Measurements from ENCODE around the gene HLA-DMB. TPM values are rescaled to one million over a fixed set of nuclear protein-coding genes. Genes with fewer than 3 reads are reported as not detected.
"Not testable (repeated sequence)": the region's sequence is repeated elsewhere in the genome, so short reads cannot be mapped to it uniquely, and the experiment has no call there.

HLA-DMB gene
- total RNA-seq, 2 experiments from 2014 or later = 19.1 to 20.0 TPM

DNA sequence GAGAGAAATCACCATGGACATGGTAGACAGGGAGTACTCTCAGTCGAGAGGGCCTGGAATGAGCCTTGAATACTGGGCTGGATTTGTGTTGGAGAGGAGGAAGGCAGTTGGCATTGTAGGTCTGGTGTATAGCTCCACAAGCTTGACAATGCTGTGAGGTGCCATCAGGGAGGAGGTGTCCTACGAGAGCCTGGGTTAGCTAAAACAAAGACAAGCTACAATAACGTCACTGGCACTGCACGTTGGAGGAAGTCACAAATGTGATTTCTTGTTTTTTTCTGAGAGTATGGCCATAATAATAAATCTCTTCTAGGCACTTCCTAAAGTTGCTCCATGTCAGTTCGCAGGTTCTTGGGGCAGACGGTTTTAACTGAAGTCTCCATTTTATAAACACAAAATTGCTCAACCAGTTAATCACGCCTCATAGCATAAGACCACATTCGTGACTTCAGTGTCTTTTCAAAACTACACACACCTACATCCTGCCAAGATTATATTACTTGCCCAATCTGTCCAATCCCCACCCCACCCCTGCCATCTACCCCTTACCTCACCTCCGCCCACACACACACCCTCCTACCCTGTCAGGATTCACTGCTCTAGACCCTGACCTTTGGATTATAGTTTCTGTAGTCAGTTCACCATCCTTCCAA is 4.4 kb upstream of the HLA-DMB start:
- Mint-ChIP-seq H3K4me1 (peaks cover 74% of the 10 kb centered on the region), H3K36me3 (ENCODE audit: low read depth) (peaks cover 11% of the 10 kb centered on the region), H3K9me3 (no peaks in the 10 kb centered on the region), H3K27ac (peak overlapping the region; percentile 26), H3K27me3 (no peaks in the 10 kb centered on the region), H3K4me3 (no peak overlapping the region)
- POLR2A ChIA-PET = interaction anchor here (0.5 to 8.5 kb wide), 6 partner anchors 9 to 51 kb away, joined by 3 to 303 read pairs (median 6); partner anchors contain the start of genes BRD2 and HLA-DMA
- CTCF ChIA-PET = interaction anchor here (1.1 to 8.6 kb wide), 6 partner anchors 9 to 59 kb away, joined by 4 to 136 read pairs (median 10); partner anchors contain the start of gene HLA-DMA
- DNase-seq = no peak

DNA sequence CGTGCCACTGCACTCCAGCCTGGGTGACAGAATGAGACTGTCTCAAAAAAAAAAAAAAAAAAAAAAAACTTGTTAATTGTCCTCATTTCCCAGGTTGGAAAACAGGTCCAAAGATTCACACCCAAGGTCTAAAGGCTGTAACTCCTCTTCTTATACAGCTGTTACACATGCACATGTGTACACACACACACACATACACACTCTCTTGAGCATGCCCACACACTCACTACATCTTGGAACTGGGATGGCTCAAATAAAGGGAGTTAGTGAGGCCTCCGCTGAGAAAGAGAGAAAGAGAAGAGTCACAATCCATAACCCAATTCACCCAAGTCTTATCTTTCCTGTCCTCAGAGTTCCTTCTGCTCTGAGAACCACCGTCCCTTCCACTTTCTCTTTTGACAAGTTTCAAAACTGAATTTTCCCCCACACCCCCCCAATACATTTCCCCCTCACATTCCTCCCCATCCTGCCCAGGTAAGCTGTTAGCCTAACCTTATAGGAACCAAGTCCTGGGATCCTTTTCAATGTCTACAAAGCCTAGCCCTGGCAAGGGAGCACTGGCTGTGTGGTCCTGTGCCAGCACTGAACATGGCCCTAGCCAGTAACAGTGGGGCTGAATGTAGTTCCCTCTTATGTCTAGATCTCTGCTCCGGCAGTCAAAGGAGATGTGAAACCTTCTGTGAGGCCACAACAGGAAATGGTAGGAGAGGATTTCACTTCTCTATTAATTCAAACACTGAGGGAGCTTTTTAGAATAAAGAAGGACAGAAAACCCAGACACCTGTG is 3.2 kb upstream of the HLA-DMB start:
- Mint-ChIP-seq H3K4me3 (peak overlapping the region; percentile 54), H3K27ac (peak overlapping the region; percentile 81), H3K36me3 (ENCODE audit: low read depth) (peaks cover 4% of the 10 kb centered on the region), H3K27me3 (no peaks in the 10 kb centered on the region), H3K9me3 (no peaks in the 10 kb centered on the region), H3K4me1 (peaks cover 71% of the 10 kb centered on the region)
- DNase-seq = peak; percentile 37
- ChIA-PET CTCF (interaction anchor here (0.6 to 8.6 kb wide), 8 partner anchors 10 to 65 kb away, joined by 3 to 136 read pairs (median 5); partner anchors contain the start of gene HLA-DMA), POLR2A (interaction anchor here (0.5 to 8.5 kb wide), 8 partner anchors 8 to 99 kb away, joined by 3 to 303 read pairs (median 6); partner anchors contain the start of genes BRD2 and HLA-DMA)

DNA sequence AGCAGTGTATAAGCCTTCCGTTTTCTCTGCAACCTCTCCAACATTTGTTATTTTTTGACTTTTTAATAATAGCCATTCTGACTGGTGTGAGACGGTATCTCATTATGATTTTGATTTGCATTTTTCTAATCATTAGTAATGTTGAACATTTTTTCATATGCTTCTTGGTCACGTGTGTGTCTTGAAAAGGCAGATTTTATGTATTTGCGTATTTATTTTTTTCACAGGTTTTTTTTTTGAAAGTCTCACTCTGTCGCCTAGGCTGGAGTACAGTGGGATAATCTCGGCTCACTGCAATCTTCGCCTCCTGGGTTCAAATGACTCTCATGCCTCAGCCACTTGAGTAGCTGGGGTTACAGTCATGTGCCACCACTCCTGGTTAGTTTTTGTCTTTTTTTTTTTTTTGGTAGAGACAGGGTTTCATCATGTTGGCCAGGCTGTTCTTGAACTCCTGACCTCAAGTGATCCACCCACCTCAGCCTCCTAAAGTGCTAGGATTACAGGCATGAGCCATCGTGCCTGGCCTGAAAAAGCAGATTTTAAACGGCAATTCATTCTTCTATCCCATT is 1.8 kb upstream of the HLA-DMB start:
- Mint-ChIP-seq H3K4me1 (peaks cover 61% of the 10 kb centered on the region), H3K36me3 (ENCODE audit: low read depth) (peaks cover 11% of the 10 kb centered on the region)
- not testable (repeated sequence) for H3K27me3 Mint-ChIP-seq, H3K4me3 Mint-ChIP-seq, DNase-seq, H3K9me3 Mint-ChIP-seq, H3K27ac Mint-ChIP-seq
- ChIA-PET POLR2A (interaction anchor here (1.2 to 8.5 kb wide), 9 partner anchors 8 to 104 kb away, joined by 5 to 303 read pairs (median 10); partner anchors contain the start of genes BRD2, HLA-DMA, PSMB8 and TAP2), CTCF (interaction anchor here (0.6 to 8.6 kb wide), 9 partner anchors 9 to 306 kb away, joined by 3 to 136 read pairs (median 12); partner anchors contain the start of genes BRD2, HLA-DMA and TAP2)

DNA sequence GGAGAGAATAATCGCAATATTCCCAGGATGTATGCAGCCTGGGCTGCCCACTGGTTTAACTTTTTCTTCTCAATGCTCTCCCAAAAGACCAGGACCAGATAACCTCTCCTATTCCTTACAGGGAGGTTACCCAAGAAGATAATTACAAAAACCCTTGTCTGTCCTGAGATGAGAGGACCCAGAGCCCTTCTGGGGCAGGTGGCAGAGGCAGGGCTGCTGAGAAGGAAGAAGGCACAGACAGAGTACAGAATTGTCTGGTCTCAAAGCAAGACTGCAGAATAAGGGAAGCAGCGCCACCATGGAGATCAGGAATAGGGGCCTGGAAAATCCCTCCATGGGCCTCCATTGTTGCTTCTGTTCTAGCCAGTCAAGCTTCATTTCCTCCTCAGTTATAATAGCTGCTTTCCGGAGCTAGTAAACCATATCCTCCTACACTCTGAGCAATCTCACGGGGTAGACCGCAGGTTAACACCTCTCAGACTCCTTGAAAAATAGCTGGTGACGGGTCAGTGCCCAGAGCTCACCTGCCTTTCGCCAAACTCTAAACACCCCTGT is 463 bp upstream of the HLA-DMB start:
- Mint-ChIP-seq H3K36me3 (ENCODE audit: low read depth) (peaks cover 20% of the 10 kb centered on the region), H3K27me3 (no peaks in the 10 kb centered on the region), H3K4me3 (peak overlapping the region; percentile 82), H3K27ac (peak overlapping the region; percentile 94), H3K4me1 (peaks cover 59% of the 10 kb centered on the region), H3K9me3 (no peaks in the 10 kb centered on the region)
- POLR2A ChIA-PET = interaction anchor here (0.7 to 8.5 kb wide), 16 partner anchors 8 to 132 kb away, joined by 3 to 303 read pairs (median 6); partner anchors contain the start of genes BRD2, HLA-DMA, HLA-DPA1 and PSMB8
- DNase-seq = peak; percentile 63
- CTCF ChIA-PET = interaction anchor here (0.7 to 8.6 kb wide), 15 partner anchors 7 to 307 kb away, joined by 3 to 136 read pairs (median 6); partner anchors contain the start of genes BRD2, HLA-DMA, PSMB8 and TAP2

DNA sequence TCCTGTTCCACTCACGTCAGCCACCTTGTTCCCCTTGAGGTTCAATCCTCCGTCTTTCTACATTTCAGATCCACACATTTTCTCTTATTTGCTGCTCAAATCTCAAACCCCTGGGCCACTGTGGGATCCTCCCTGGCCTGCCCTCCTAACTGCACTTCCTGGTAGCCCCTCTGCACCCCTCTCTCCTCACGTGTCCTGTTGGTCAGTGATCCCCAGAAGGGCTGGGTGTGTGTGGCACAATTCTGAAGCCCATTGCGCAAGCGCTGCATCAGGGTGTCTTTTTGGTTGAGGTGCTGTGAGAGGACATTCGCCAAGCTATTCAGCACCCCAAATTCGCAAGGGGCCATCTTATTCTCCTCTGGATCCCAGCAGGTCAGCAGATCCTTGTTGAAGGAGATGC is 2.3 kb downstream of the HLA-DMB start:
- CTCF ChIA-PET = interaction anchor here (1.3 to 8.6 kb wide), 3 partner anchors 9 to 46 kb away, joined by 4 to 136 read pairs (median 5); partner anchors contain the start of gene HLA-DMA
- H3K4me3 Mint-ChIP-seq = no peak overlapping the region
- H3K36me3 Mint-ChIP-seq (ENCODE audit: low read depth) = peaks cover 23% of the 10 kb centered on the region
- no peak for DNase-seq
- H3K27me3 Mint-ChIP-seq = no peaks in the 10 kb centered on the region
- H3K27ac Mint-ChIP-seq = no peak overlapping the region
- POLR2A ChIA-PET = interaction anchor here (1.6 to 8.5 kb wide), 2 partner anchors 15 to 32 kb away, joined by 4 to 303 read pairs; partner anchors contain the start of genes BRD2 and HLA-DMA
- no peaks in the 10 kb centered on the region for H3K9me3 Mint-ChIP-seq
- peaks cover 43% of the 10 kb centered on the region for H3K4me1 Mint-ChIP-seq

DNA sequence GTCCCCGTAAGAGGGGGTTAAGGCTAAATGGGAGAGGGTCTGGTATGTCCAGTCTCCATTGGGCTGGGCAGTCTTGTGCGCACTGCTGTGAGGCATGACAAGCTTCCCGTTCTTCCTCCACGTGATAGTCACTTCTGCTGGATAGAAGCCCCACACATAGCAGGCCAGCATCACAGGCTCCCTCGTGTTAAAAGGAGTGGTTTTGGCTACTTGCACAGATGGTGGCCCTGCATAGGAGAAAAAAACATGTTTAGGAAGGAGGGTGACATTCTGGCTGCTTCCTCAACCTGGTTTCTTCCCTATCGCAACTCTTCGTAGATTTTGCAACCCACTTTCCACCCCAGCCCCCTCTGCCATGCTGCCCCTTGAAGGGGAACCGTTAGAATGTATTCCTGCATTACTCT is 3.6 kb downstream of the HLA-DMB start:
- Mint-ChIP-seq H3K36me3 (ENCODE audit: low read depth) (peaks cover 23% of the 10 kb centered on the region), H3K27ac (no peak overlapping the region), H3K4me1 (peaks cover 33% of the 10 kb centered on the region), H3K27me3 (no peaks in the 10 kb centered on the region), H3K9me3 (no peaks in the 10 kb centered on the region), H3K4me3 (no peak overlapping the region)
- no peak for DNase-seq
- ChIA-PET CTCF (interaction anchor here (1.3 to 8.6 kb wide), 2 partner anchors 17 to 47 kb away, joined by 4 to 136 read pairs; partner anchors contain the start of gene HLA-DMA), POLR2A (interaction anchor here (8.5 kb wide), 1 partner anchor 33 kb away, joined by 303 read pairs; the partner anchor contains the start of gene BRD2)

DNA sequence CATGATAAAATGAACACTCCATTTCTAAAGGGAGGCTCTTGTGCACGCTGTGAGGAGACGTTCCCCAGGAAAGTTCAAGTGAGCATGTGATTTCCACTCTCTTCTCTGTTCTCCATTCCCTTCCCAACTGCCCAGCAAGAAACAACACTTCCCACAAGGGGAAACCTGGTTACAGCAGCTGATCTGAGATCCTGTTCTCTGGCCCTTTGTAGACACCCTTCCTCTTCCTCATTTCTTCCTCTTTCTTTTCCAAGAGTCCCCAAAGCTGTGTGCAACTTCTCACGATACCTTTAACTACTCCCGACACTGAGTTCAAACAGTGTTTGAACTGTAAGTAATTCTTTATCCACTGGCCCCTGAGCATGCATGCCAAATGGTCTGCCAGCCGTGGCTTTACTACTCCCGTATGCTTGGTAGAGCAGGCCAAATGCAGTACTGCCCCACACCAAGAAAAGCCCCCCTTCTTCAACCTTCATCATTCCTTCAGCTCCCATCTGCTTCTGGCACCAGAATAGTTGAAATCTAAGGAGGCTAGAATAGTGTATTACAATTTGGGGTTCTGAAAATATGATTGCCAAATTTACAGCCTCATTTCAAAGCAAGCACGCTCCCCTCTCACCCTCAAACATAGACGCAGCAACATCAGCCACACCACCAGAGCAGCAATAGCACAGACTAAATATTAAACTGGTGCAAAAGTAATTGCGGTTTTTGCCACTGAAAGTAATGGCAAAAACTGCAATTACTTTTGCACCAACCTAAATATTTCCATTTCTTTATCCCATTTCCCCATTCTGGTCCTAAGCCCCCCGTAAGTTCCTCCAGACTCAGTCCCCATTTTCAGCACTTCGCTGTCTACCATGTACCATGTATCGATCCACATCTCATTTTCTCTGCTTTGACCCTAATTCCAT is 4.3 kb downstream of the HLA-DMB start:
- ChIA-PET POLR2A (interaction anchor here (0.8 to 7.1 kb wide), 5 partner anchors 8 to 48 kb away, joined by 3 to 135 read pairs (median 3); partner anchors contain the start of gene BRD2), CTCF (interaction anchor here (0.8 to 7.0 kb wide), 6 partner anchors 10 to 49 kb away, joined by 3 to 140 read pairs (median 12); no protein-coding TSS in a partner anchor)
- H3K4me1 Mint-ChIP-seq = peaks cover 26% of the 10 kb centered on the region
- H3K27ac Mint-ChIP-seq = no peak overlapping the region
- no peaks in the 10 kb centered on the region for H3K27me3 Mint-ChIP-seq
- H3K36me3 Mint-ChIP-seq (ENCODE audit: low read depth) = peaks cover 23% of the 10 kb centered on the region
- no peak for DNase-seq
- H3K4me3 Mint-ChIP-seq = no peak overlapping the region
- no peaks in the 10 kb centered on the region for H3K9me3 Mint-ChIP-seq

DNA sequence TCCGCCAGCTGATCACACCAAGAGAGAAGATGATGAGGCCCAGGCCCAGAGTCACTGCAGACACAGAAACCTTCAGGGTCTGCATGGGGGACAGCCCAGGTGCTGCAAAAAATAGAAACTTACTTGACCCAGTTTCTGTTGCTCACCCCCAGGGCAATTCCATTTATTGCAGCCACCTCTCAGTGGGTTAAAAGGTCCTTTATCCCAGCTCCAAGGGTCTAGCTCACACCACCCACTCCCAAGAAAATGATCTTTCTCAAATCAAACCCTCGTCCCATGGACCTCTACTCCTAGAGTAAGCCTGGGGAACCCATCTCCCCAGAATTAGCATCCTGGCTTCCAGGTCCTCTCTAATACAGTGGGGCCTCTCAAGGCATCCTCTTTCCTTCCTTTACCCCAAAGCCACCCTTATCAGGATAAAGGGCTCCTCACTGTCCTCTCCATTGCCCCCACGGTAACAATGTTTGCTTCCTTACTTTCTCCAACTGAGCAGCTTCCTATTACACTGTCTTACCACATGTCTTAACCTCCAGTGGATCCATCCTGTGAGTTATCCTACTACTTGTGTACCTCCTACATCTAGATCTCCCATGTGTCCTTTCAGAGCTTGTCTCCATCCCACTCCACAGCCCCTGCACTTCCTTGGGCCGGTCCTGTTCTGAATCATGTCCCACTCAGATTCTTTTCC is 5.1 kb downstream of the HLA-DMB start:
- CTCF ChIA-PET = interaction anchor here (0.8 to 7.0 kb wide), 7 partner anchors 9 to 50 kb away, joined by 3 to 140 read pairs (median 5); partner anchors contain the start of gene HLA-DMA
- Mint-ChIP-seq H3K4me1 (peaks cover 23% of the 10 kb centered on the region), H3K9me3 (no peaks in the 10 kb centered on the region), H3K4me3 (no peak overlapping the region), H3K36me3 (ENCODE audit: low read depth) (peaks cover 23% of the 10 kb centered on the region), H3K27ac (no peak overlapping the region), H3K27me3 (no peaks in the 10 kb centered on the region)
- no peak for DNase-seq
- POLR2A ChIA-PET = interaction anchor here (0.8 to 7.1 kb wide), 6 partner anchors 9 to 49 kb away, joined by 3 to 135 read pairs (median 4); partner anchors contain the start of genes BRD2 and HLA-DMA

DNA sequence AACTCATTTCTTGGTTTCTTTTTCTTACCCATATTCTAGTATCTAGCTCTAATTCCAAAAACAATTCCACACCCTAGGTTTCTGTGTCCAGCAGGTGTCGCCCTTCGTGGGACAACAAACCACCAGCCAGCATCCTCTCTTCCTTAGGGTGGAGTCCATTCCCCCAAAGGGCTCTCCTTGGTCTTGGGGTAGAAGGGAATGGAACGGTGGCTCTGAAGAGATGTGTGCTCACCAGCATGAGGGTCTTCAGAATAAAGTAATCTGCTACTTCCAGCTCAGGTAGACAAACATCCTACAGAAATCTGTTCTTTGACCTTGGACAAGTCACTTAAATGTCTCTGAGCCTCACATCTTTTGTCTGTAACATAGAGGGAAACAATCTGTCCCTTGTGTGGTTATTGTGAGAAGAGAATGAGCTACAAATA is 7.2 kb downstream of the HLA-DMB start:
- H3K4me3 Mint-ChIP-seq = no peak overlapping the region
- H3K27me3 Mint-ChIP-seq = peaks cover 2% of the 10 kb centered on the region
- peak; percentile 79 for DNase-seq
- peaks cover 16% of the 10 kb centered on the region for H3K4me1 Mint-ChIP-seq
- no peak overlapping the region for H3K27ac Mint-ChIP-seq
- ChIA-PET CTCF (interaction anchor here (0.6 to 7.0 kb wide), 37 partner anchors 8 to 315 kb away, joined by 3 to 181 read pairs (median 7); partner anchors contain the start of genes BRD2, HLA-DMA, HLA-DPA1 and HLA-DPB1), POLR2A (interaction anchor here (0.6 to 7.1 kb wide), 16 partner anchors 9 to 88 kb away, joined by 3 to 135 read pairs (median 4); partner anchors contain the start of genes BRD2 and HLA-DMA)
- H3K9me3 Mint-ChIP-seq = no peaks in the 10 kb centered on the region
- peaks cover 23% of the 10 kb centered on the region for H3K36me3 Mint-ChIP-seq (ENCODE audit: low read depth)

DNA sequence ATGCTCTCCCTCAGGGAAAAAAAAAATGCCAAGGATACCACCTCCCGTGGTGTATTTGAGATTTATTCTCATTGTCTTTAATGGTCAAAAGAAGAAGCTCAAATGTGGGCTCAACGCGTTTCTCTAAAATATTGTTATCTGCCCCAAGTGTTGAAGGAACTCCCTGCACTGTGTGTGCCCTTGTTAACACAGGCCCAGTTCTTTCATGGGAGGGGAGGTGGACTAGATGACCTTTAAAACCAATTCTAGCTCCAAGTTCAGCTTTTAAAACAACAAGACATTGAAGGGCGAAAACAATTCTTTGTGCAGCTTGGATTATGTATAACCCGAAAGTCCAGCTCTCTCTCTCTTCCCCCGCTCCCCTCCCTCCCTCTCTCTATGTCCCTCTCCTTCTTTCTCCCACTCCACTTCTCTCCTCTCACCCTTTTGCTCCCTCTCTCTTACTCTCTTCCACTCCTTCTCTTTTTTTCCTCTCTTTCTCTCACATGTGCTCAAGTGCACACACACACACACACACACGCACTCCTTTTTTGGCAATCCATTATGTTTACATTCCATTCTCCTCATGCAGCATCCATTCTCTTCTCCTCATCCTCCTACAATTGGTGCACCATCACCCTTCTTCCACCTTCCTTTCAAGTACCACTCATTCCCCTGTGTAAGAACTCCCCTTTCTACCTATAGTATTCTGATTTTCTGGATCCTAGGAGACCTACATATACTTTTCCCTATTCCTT is 8.5 kb downstream of the HLA-DMB start:
- DNase-seq = no peak
- ChIA-PET POLR2A (interaction anchor here (1.0 to 7.1 kb wide), 5 partner anchors 10 to 94 kb away, joined by 3 to 135 read pairs (median 10); partner anchors contain the start of genes BRD2, HLA-DMA and TAP2), CTCF (interaction anchor here (0.8 to 7.0 kb wide), 14 partner anchors 13 to 251 kb away, joined by 3 to 181 read pairs (median 7); partner anchors contain the start of genes BRD2, HLA-DMA, HLA-DPB1 and TAP2)
- Mint-ChIP-seq H3K4me3 (no peak overlapping the region), H3K4me1 (peaks cover 14% of the 10 kb centered on the region), H3K36me3 (ENCODE audit: low read depth) (peaks cover 13% of the 10 kb centered on the region), H3K27ac (no peak overlapping the region), H3K27me3 (peaks cover 2% of the 10 kb centered on the region), H3K9me3 (no peaks in the 10 kb centered on the region)

Data from activated CD4-positive, alpha-beta memory T cell treated with anti-CD3 and anti-CD28 coated beads, Interleukin-2, amount 10 ng/mL, durations not matched to agents 7 days and 5 days (primary cell).